ENCODE measurements around the gene ZNF33A.
A peak's percentile ranks its signal among the peaks of the same experiment; 100 is the strongest.
"Not testable (repeated sequence)": the region's sequence is repeated elsewhere in the genome, so short reads cannot be mapped to it uniquely, and the experiment has no call there.

The ZNF33A gene

GRCh38 chr10:38076687-38077086, 66.2 kb downstream of the ZNF33A start:
- DNase-seq (no peak), ATAC-seq (no peak)
- no peak overlapping the region for H3K27ac Mint-ChIP-seq
- H3K36me3 Mint-ChIP-seq (ENCODE audit: low read depth): peaks cover 6% of the 10 kb centered on the region
- no peaks in the 10 kb centered on the region for H3K4me1 Mint-ChIP-seq
- H3K4me3 Mint-ChIP-seq: no peak overlapping the region
- H3K27me3 Mint-ChIP-seq: peaks cover 9% of the 10 kb centered on the region
- H3K9me3 Mint-ChIP-seq: peaks cover 22% of the 10 kb centered on the region

GRCh38 chr10:38093318-38093717, 82.8 kb downstream of the ZNF33A start:
- H3K9me3 Mint-ChIP-seq: peaks cover 16% of the 10 kb centered on the region
- ATAC-seq, H3K27me3 Mint-ChIP-seq, DNase-seq: not testable (repeated sequence)
- peak overlapping the region; percentile 85 for H3K4me3 Mint-ChIP-seq
- H3K4me1 Mint-ChIP-seq: peaks cover 28% of the 10 kb centered on the region
- peak overlapping the region; percentile 90 for H3K27ac Mint-ChIP-seq
- H3K36me3 Mint-ChIP-seq (ENCODE audit: low read depth): peaks cover 34% of the 10 kb centered on the region

- Mint-ChIP-seq H3K27me3 (no peaks in the 10 kb centered on the region), H3K27ac (peak overlapping the region; percentile 90), H3K4me1 (peaks cover 30% of the 10 kb centered on the region), H3K4me3 (peak overlapping the region; percentile 85), H3K36me3 (ENCODE audit: low read depth) (peaks cover 38% of the 10 kb centered on the region), H3K9me3 (peaks cover 20% of the 10 kb centered on the region)
- DNase-seq (no peak), ATAC-seq (no peak)
Measured at GRCh38 chr10:38093816-38094157, 83.3 kb downstream of the ZNF33A start.

- Mint-ChIP-seq H3K36me3 (ENCODE audit: low read depth) (peaks cover 44% of the 10 kb centered on the region), H3K27me3 (no peaks in the 10 kb centered on the region), H3K9me3 (peaks cover 25% of the 10 kb centered on the region), H3K27ac (peak within 1 kb of the TSS; percentile 90), H3K4me3 (peak within 1 kb of the TSS; percentile 85), H3K4me1 (peaks cover 33% of the 10 kb centered on the region)
- DNase-seq: peak; percentile 83
- ATAC-seq: peak; percentile 98
Measured at GRCh38 chr10:38094158-38094926, 83.9 kb downstream of the ZNF33A start, which contains the start of gene ZNF37A. Gene ZNF37A, plus strand, starts transcription at chr10:38094337. Its CDS starts 2,281 bp downstream, at chr10:38096618.

- peaks cover 32% of the 10 kb centered on the region for H3K9me3 Mint-ChIP-seq
- DNase-seq (no peak), ATAC-seq (no peak)
- peak overlapping the region; percentile 85 for H3K4me3 Mint-ChIP-seq
- H3K27me3 Mint-ChIP-seq: no peaks in the 10 kb centered on the region
- H3K27ac Mint-ChIP-seq: peak overlapping the region; percentile 90
- H3K36me3 Mint-ChIP-seq (ENCODE audit: low read depth): peaks cover 51% of the 10 kb centered on the region
- peaks cover 33% of the 10 kb centered on the region for H3K4me1 Mint-ChIP-seq
Measured at GRCh38 chr10:38094927-38095574, 84.6 kb downstream of the ZNF33A start.

- Mint-ChIP-seq H3K27ac (no peak overlapping the region), H3K4me3 (no peak overlapping the region), H3K27me3 (no peaks in the 10 kb centered on the region), H3K9me3 (peaks cover 85% of the 10 kb centered on the region), H3K4me1 (peaks cover 6% of the 10 kb centered on the region), H3K36me3 (ENCODE audit: low read depth) (peaks cover 97% of the 10 kb centered on the region)
- DNase-seq: no peak
- ATAC-seq: no peak
Measured at GRCh38 chr10:38102880-38103279, 92.4 kb downstream of the ZNF33A start.

- Mint-ChIP-seq H3K27ac (no peak overlapping the region), H3K36me3 (ENCODE audit: low read depth) (peaks cover 97% of the 10 kb centered on the region), H3K4me1 (peaks cover 3% of the 10 kb centered on the region), H3K27me3 (no peaks in the 10 kb centered on the region), H3K4me3 (no peak overlapping the region), H3K9me3 (peaks cover 82% of the 10 kb centered on the region)
- ATAC-seq: no peak
- DNase-seq: no peak
Measured at GRCh38 chr10:38103756-38104155, 93.3 kb downstream of the ZNF33A start.

- peaks cover 88% of the 10 kb centered on the region for H3K36me3 Mint-ChIP-seq (ENCODE audit: low read depth)
Measured at GRCh38 chr10:38112159-38112558, 101.7 kb downstream of the ZNF33A start.

More at GRCh38 chr10:38112159-38112558, 101.7 kb downstream of the ZNF33A start:
- Mint-ChIP-seq H3K9me3 (peaks cover 68% of the 10 kb centered on the region), H3K4me1 (no peaks in the 10 kb centered on the region), H3K27ac (no peak overlapping the region), H3K4me3 (no peak overlapping the region), H3K27me3 (no peaks in the 10 kb centered on the region)
- ATAC-seq: no peak
- no peak for DNase-seq
